ENCODE measurements around the gene NDUFAF7.

The NDUFAF7 gene

DNA sequence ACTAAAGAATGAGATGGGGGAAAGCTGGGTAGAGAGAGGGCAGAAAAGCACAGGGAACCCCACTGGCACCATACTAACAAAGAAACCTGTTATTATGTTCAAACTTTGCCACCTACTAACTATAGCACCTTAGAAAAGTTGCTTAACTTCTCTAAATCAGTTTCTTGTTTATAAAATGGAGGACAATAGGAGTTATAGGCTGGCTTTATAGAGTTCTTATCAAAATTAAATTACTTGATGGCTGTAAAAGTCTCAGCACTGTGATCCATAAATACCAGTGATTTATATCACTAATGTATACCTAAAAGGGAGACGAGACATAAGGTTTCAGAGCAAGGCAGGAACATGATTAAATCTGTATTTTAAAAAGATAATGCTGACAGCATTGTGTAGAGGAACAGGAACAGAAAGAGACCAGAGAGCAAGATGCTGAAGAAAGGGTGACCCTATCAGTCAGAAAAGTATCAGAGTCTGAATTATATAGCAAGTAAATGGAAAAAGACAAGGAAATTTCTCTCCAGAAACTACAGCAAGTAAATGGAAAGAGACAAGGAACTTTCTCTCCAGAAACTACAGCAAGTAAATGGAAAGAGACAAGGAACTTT, 64.1 kb downstream of the NDUFAF7 start:
- TF ChIP-seq, protein P1, sequence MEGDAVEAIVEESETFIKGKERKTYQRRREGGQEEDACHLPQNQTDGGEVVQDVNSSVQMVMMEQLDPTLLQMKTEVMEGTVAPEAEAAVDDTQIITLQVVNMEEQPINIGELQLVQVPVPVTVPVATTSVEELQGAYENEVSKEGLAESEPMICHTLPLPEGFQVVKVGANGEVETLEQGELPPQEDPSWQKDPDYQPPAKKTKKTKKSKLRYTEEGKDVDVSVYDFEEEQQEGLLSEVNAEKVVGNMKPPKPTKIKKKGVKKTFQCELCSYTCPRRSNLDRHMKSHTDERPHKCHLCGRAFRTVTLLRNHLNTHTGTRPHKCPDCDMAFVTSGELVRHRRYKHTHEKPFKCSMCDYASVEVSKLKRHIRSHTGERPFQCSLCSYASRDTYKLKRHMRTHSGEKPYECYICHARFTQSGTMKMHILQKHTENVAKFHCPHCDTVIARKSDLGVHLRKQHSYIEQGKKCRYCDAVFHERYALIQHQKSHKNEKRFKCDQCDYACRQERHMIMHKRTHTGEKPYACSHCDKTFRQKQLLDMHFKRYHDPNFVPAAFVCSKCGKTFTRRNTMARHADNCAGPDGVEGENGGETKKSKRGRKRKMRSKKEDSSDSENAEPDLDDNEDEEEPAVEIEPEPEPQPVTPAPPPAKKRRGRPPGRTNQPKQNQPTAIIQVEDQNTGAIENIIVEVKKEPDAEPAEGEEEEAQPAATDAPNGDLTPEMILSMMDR (IDR thresholded peaks at IDR 0.05; ENCODE audit: control insufficient read depth, insufficient read depth, low read depth, low read length, missing control alignments): no peak
- H3K4me3 ChIP-seq (ENCODE audit: control insufficient read depth, low read depth, low read length): no peak overlapping the region
- no peak for DNase-seq (ENCODE audit: low read depth)

DNA sequence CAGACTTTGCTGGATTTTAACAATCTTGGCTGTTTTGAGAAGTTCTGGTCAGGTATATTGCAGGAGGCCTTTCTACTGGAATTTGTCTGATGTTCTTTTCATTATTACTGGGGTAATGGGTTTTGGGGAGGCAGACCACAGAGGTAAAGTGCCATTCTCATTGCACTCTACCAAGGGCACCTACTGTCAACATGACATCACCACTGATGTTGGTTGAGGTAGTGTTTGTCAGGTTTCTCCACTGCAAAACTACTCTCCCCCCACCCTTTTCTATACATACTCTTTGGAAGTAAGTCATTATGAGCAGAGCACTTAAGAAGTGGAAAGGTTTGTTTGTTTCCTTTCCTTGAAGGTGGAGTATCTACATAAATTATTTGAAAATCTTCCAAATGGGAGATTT, 66.2 kb downstream of the NDUFAF7 start:
- TF ChIP-seq, protein P1 (IDR thresholded peaks at IDR 0.05; ENCODE audit: control insufficient read depth, insufficient read depth, low read depth, low read length, missing control alignments): no peak
- no peak for DNase-seq (ENCODE audit: low read depth)
- no peak overlapping the region for H3K4me3 ChIP-seq (ENCODE audit: control insufficient read depth, low read depth, low read length)
